ENCODE data around the gene IFT88.

The IFT88 gene

DNA sequence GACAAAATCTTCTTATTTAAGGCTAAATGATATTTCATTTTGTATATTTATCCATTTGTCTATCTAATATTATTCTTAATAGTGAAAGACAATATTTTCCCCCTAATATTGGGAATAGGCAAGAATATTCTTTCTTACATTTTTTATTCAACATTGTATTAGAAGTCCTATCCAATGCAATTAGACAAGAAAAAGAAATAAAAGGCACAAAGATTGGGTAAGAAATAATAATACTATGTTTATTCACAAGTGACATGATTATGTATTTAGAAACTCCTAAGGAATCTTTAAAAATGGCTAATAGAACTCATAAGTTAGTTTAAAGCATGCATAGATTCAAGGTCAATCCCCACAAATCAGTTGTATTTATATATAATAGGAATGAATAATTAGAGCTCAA is 30.0 kb upstream of the IFT88 start:
- Histone ChIP-seq H3K9ac (ENCODE audit: low read length) (no peak overlapping the region), H4K20me1 (ENCODE audit: low read depth, low read length) (no peaks in the 10 kb centered on the region), H3K27me3 (ENCODE audit: low read length) (no peaks in the 10 kb centered on the region), H3K79me2 (ENCODE audit: insufficient read depth, low read length) (no peaks in the 10 kb centered on the region), H3K9me2 (replicated peaks; ENCODE audit: insufficient read depth, low read length) (no peaks in the 10 kb centered on the region), H3K4me2 (ENCODE audit: low read depth, low read length, poor library complexity, severe bottlenecking) (no peak overlapping the region), H3F3A (ENCODE audit: insufficient read depth) (no peaks in the 10 kb centered on the region), H3K36me3 (ENCODE audit: low read length) (peaks cover 6% of the 10 kb centered on the region; the same call in 1 of the 2 replicates), H2AFZ (ENCODE audit: low read depth, low read length, severe bottlenecking) (no peak overlapping the region), H3K27ac (ENCODE audit: low read depth, low read length) (no peak overlapping the region), H3K4me3 (ENCODE audit: insufficient read depth, low read length, poor library complexity, severe bottlenecking) (no peak overlapping the region), H3K9me3 (ENCODE audit: insufficient read depth, low read length) (0 out of 2 replicates have a peak, but pooled peaks cover 3% of the 10 kb centered on the region)
- TF ChIP-seq EZH2phosphoT487 (conservative IDR thresholded peaks at IDR 0.05; ENCODE audit: low read length), result no peak
- TF ChIP-seq, protein P1, sequence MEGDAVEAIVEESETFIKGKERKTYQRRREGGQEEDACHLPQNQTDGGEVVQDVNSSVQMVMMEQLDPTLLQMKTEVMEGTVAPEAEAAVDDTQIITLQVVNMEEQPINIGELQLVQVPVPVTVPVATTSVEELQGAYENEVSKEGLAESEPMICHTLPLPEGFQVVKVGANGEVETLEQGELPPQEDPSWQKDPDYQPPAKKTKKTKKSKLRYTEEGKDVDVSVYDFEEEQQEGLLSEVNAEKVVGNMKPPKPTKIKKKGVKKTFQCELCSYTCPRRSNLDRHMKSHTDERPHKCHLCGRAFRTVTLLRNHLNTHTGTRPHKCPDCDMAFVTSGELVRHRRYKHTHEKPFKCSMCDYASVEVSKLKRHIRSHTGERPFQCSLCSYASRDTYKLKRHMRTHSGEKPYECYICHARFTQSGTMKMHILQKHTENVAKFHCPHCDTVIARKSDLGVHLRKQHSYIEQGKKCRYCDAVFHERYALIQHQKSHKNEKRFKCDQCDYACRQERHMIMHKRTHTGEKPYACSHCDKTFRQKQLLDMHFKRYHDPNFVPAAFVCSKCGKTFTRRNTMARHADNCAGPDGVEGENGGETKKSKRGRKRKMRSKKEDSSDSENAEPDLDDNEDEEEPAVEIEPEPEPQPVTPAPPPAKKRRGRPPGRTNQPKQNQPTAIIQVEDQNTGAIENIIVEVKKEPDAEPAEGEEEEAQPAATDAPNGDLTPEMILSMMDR (IDR thresholded peaks at IDR 0.05; ENCODE audit: insufficient read depth, low read length, poor library complexity, severe bottlenecking), result no peak

DNA sequence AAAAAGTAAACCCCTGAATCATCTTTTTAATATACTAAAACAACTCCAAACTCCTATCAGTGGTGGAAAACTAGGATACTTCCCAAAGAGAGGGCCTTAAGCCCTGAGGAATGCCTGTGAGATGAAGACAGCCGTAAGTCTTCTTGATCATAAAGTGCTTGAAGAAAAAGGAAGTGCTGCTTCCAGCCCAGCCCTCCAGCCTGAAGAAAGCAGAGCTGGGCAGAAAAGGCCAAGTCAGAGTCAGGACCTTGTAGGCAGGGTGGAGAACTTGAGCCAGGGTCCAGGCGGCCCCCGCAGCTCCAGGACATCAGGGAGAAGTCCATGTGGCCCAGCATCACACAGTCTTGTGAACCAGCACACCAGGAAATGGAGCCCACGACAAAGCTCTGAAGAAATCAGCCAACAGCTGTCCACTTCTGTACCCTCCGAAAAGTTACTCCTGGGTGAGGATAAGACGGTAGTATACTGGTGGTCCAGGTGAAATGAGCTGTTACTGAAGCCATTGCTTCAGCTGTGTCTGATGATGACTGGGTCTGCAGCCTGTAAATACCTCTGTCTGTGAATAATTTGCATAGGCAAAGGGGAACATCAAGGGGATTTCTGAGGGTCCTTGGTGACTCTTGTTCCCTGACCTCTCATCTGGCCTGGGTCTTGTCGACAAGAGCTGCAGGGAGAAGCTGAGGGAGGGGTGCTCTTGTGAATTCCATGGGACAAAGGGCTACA is 22.6 kb upstream of the IFT88 start:
- Histone ChIP-seq H3K79me2 (ENCODE audit: insufficient read depth, low read length) (no peaks in the 10 kb centered on the region), H4K20me1 (ENCODE audit: low read depth, low read length) (no peaks in the 10 kb centered on the region), H3K36me3 (ENCODE audit: low read length) (no peaks in the 10 kb centered on the region), H3K4me3 (ENCODE audit: insufficient read depth, low read length, poor library complexity, severe bottlenecking) (no peak overlapping the region), H2AFZ (ENCODE audit: low read depth, low read length, severe bottlenecking) (peak overlapping the region; percentile 23), H3K27ac (ENCODE audit: low read depth, low read length) (no peak overlapping the region), H3F3A (ENCODE audit: insufficient read depth) (no peaks in the 10 kb centered on the region), H3K9ac (ENCODE audit: low read length) (no peak overlapping the region), H3K9me3 (ENCODE audit: insufficient read depth, low read length) (no peaks in the 10 kb centered on the region), H3K27me3 (ENCODE audit: low read length) (no peaks in the 10 kb centered on the region), H3K4me2 (ENCODE audit: low read depth, low read length, poor library complexity, severe bottlenecking) (peak overlapping the region; percentile 7), H3K9me2 (replicated peaks; ENCODE audit: insufficient read depth, low read length) (no peaks in the 10 kb centered on the region)
- TF ChIP-seq, protein P1 (IDR thresholded peaks at IDR 0.05; ENCODE audit: insufficient read depth, low read length, poor library complexity, severe bottlenecking), result no peak
- TF ChIP-seq EZH2phosphoT487 (conservative IDR thresholded peaks at IDR 0.05; ENCODE audit: low read length), result no peak

DNA sequence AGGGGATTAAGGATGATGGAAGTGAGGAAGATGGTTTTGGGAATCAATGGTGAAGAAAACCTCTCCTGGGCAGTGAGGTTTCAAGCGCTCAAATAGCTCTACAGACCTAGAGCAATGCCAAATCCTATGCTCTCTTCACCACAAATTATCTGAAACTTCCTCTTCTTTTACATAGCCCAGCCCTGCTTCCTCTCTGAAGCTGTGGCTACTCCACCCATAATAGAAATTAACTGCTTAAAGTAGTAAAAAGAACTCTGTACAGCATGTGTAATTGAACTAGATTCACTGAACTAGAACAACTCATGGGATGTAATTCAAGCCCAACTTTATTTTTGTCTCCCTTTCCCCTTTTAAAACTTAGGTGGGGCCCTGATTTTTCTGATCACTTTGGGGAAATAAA is 20.4 kb upstream of the IFT88 start:
- Histone ChIP-seq H4K20me1 (ENCODE audit: low read depth, low read length) (no peaks in the 10 kb centered on the region), H2AFZ (ENCODE audit: low read depth, low read length, severe bottlenecking) (no peak overlapping the region)

More for the DNA sequence above, 20.4 kb upstream of the IFT88 start:
- H3K4me3 ChIP-seq (ENCODE audit: insufficient read depth, low read length, poor library complexity, severe bottlenecking), result no peak overlapping the region
- no peaks in the 10 kb centered on the region for H3K9me3 ChIP-seq (ENCODE audit: insufficient read depth, low read length)
- no peaks in the 10 kb centered on the region for H3K79me2 ChIP-seq (ENCODE audit: insufficient read depth, low read length)
- no peak overlapping the region for H3K4me2 ChIP-seq (ENCODE audit: low read depth, low read length, poor library complexity, severe bottlenecking)
- H3K36me3 ChIP-seq (ENCODE audit: low read length), result no peaks in the 10 kb centered on the region
- H3K27me3 ChIP-seq (ENCODE audit: low read length), result no peaks in the 10 kb centered on the region
- TF ChIP-seq EZH2phosphoT487 (conservative IDR thresholded peaks at IDR 0.05; ENCODE audit: low read length), result no peak
- TF ChIP-seq, protein P1 (IDR thresholded peaks at IDR 0.05; ENCODE audit: insufficient read depth, low read length, poor library complexity, severe bottlenecking), result no peak
- H3K27ac ChIP-seq (ENCODE audit: low read depth, low read length), result no peak overlapping the region
- H3F3A ChIP-seq (ENCODE audit: insufficient read depth), result no peaks in the 10 kb centered on the region
- H3K9me2 ChIP-seq (replicated peaks; ENCODE audit: insufficient read depth, low read length), result no peaks in the 10 kb centered on the region
- H3K9ac ChIP-seq (ENCODE audit: low read length), result no peak overlapping the region

All from SU-DHL-6 (cell line).